ENCODE results near the gene CCHCR1.
A peak's percentile ranks its signal among the peaks of the same experiment; 100 is the strongest.
"Not testable (repeated sequence)": the region's sequence is repeated elsewhere in the genome, so short reads cannot be mapped to it uniquely, and the experiment has no call there.

Gene CCHCR1, protein sequence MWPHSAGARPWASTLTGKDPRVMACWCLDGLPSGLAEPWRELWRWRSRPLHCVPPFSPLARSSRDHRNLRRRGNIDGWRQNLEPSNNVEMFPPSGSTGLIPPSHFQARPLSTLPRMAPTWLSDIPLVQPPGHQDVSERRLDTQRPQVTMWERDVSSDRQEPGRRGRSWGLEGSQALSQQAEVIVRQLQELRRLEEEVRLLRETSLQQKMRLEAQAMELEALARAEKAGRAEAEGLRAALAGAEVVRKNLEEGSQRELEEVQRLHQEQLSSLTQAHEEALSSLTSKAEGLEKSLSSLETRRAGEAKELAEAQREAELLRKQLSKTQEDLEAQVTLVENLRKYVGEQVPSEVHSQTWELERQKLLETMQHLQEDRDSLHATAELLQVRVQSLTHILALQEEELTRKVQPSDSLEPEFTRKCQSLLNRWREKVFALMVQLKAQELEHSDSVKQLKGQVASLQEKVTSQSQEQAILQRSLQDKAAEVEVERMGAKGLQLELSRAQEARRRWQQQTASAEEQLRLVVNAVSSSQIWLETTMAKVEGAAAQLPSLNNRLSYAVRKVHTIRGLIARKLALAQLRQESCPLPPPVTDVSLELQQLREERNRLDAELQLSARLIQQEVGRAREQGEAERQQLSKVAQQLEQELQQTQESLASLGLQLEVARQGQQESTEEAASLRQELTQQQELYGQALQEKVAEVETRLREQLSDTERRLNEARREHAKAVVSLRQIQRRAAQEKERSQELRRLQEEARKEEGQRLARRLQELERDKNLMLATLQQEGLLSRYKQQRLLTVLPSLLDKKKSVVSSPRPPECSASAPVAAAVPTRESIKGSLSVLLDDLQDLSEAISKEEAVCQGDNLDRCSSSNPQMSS
- total RNA-seq, result 10.2 to 33.8 (median 17.7) reads per million in 9 experiments

DNA sequence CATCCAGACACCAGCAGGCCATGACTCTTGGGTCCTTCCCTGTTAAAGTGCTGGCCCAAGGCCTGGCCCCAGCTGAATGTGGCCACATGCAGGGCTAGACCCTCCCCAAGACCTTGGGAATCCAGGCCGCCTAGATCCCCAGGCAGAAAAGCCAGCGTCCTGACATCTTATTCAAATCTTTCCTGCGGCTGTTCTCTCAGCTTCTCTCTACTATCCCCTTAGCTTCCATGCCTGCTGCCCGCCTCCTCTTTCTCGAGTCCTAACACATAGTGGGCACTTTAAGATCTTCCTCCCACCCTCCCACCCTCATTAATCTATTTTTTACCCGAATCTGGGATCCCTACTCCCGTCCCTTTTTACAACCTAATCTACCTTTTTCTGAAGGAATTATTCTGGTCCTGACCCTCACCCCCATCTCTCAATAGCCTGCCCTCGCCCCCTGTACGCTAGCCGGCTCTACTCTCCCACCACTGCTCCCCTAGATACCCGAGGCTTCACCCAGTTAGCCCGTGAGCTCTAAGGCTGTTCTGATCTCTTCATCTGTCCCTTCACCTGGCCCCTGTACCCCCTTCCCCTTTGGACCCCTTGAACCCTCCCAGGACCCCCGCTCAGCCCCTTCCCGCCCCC is at the start of gene CCHCR1:
Gene CCHCR1, minus strand, starts transcription at position 290 of the 627 bp plus-strand sequence. Its CDS starts 202 bp downstream, at position 88.
- peaks cover 15 to 27% of the 10 kb centered on the region in 2 donors for H3K4me1 Mint-ChIP-seq (ENCODE audit: low read depth in 2 of 2)
- DNase-seq (no peak), ATAC-seq (replicated peaks) (peak; percentile 35)
- H3K27me3 Mint-ChIP-seq, result no peaks in the 10 kb centered on the region
- H3K4me3 Mint-ChIP-seq, result peak within 1 kb of the TSS; percentile 84 to 87
- H3K27ac Mint-ChIP-seq, result peak within 1 kb of the TSS; percentile 85 to 93
- H3K9me3 Mint-ChIP-seq, result no peaks in the 10 kb centered on the region
- peaks cover 13% of the 10 kb centered on the region for H3K36me3 Mint-ChIP-seq (ENCODE audit: insufficient read depth)

DNA sequence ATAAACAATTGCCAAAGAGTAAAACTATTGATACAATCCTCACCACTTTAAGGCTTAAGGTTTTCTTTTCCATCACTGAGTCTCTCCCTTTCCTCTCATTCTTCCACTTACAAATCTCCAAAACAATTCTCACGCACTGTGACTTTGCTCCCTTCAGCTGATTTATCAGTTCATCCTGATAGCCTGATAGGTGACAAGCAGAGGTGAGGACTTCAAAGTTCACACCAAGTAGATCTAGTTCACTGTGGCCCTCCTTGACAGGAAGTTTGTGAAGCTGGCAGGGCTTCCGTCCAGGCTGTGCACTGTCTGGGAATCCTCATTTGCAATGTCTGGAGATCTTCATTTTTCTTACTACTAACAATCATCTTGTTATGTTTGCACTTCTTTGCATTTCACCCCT is 48.0 kb upstream of the CCHCR1 start:
- Mint-ChIP-seq H3K9me3 (no peaks in the 10 kb centered on the region), H3K4me1 (ENCODE audit: low read depth in 2 of 2) (peaks cover 35 to 44% of the 10 kb centered on the region in 2 donors), H3K4me3 (peak overlapping the region; percentile 16 to 56), H3K27ac (peak overlapping the region; percentile 26 to 64), H3K27me3 (no peaks in the 10 kb centered on the region), H3K36me3 (ENCODE audit: insufficient read depth) (peaks cover 3% of the 10 kb centered on the region)
- DNase-seq (no peak), ATAC-seq (replicated peaks) (no peak)

DNA sequence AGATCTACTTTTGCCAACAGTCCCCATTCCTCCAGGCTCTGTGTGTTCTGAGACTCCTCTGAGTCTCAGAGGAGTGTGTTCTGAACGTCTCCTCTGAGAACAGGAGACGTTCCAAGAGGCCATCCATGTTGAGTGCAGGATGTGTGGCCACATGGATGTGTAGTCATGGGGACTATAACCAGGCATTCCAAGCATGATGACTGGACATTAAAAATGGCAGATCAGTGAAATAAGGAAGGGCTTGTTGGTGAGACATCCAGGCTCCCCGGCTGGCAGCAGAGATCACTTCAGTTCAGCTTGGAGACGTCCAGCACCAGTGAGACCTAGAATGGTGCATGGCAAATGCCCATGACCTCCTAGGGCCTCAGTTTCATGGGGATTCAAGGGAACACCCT is 47.1 kb upstream of the CCHCR1 start:
- Mint-ChIP-seq H3K36me3 (ENCODE audit: insufficient read depth) (peaks cover 3% of the 10 kb centered on the region), H3K4me3 (peak overlapping the region; percentile 82 to 86), H3K27me3 (no peaks in the 10 kb centered on the region), H3K27ac (peak overlapping the region; percentile 96 to 97), H3K4me1 (ENCODE audit: low read depth in 2 of 2) (peaks cover 37 to 46% of the 10 kb centered on the region in 2 donors), H3K9me3 (no peaks in the 10 kb centered on the region)
- no peak for ATAC-seq (replicated peaks)
- DNase-seq, result no peak

GRCh38 chr6:31203345-31203979 is 45.9 kb upstream of the CCHCR1 start:
- Mint-ChIP-seq H3K27ac (peak overlapping the region; percentile 96 to 97), H3K27me3 (no peaks in the 10 kb centered on the region), H3K4me3 (peak overlapping the region; percentile 82 to 86), H3K36me3 (ENCODE audit: insufficient read depth) (peaks cover 3% of the 10 kb centered on the region), H3K9me3 (no peaks in the 10 kb centered on the region), H3K4me1 (ENCODE audit: low read depth in 2 of 2) (peaks cover 44 to 58% of the 10 kb centered on the region in 2 donors)
- DNase-seq, result peak; percentile 50 to 65 (median 53)
- ATAC-seq (replicated peaks), result peak; percentile 78

- H3K4me1 Mint-ChIP-seq (ENCODE audit: low read depth in 2 of 2), result peaks cover 47 to 61% of the 10 kb centered on the region in 2 donors
- DNase-seq (no peak), ATAC-seq (replicated peaks) (no peak)
- H3K27ac Mint-ChIP-seq, result peak overlapping the region; percentile 96 to 97
- H3K36me3 Mint-ChIP-seq (ENCODE audit: insufficient read depth), result peaks cover 12% of the 10 kb centered on the region
- no peaks in the 10 kb centered on the region for H3K27me3 Mint-ChIP-seq
- no peaks in the 10 kb centered on the region for H3K9me3 Mint-ChIP-seq
- peak overlapping the region; percentile 82 to 86 for H3K4me3 Mint-ChIP-seq
Observed at GRCh38 chr6:31202259-31203166, 44.9 kb upstream of the CCHCR1 start.

DNA sequence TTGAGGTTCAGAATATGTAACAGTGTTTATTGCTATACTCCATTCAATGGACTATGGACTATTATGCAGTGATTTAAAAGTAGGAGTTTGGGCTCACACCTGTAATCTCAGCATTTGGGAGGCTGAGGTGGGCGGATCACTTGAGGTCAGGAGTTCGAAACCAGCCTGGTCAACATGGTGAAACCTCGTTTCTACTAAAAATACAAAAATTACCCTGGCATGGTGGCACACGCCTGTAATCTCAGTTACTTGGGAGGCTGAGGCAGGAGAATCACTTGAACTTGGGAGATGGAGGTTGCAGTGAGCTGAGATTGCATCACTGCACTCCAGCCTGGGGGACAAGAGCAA is 41.5 kb upstream of the CCHCR1 start:
- Mint-ChIP-seq H3K27ac (peak overlapping the region; percentile 97 to 100), H3K36me3 (ENCODE audit: insufficient read depth) (peaks cover 30% of the 10 kb centered on the region), H3K4me1 (ENCODE audit: low read depth in 2 of 2) (peaks cover 54 to 66% of the 10 kb centered on the region in 2 donors), H3K4me3 (peak overlapping the region; percentile 76 to 85)
- not testable (repeated sequence) for ATAC-seq (replicated peaks); H3K9me3 Mint-ChIP-seq; DNase-seq; H3K27me3 Mint-ChIP-seq

DNA sequence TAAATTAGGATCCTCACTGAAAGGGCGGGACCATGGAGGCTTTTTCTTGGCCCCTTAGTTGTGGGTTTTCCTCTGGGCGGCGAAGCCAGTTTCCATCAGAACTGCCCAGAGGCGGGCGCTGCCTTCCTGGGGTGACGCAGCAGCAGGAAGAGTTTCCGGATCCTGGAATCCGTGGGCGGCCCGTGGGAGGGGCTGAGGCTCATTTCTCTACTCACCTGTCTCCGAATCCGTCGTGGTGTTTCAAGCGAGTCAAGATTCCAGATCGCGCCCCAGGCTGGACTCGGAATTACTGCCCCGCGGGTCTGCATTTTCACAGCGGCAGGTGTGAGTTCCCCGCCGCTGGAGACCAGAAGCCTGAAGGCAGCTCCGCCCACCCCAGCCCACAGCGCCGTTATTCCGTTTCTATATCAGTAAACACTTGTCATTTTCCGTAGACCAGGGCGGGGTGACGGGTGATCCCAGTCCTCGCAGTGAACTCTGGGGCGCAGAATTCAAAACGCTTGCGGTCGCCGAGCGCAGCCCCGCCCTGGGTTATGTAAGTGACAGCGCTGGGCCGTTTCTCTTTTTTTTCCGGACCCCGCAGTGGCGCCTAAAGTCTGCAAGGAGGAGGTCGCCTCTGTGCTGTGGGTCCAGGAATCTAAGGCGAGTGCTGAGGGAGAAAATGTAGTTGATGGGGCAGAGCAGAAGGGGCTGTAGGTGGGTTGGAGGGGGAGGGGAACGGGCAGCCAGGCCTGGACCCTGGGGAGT is 40.1 kb upstream of the CCHCR1 start:
- H3K9me3 Mint-ChIP-seq, result no peaks in the 10 kb centered on the region
- no peaks in the 10 kb centered on the region for H3K27me3 Mint-ChIP-seq
- H3K36me3 Mint-ChIP-seq (ENCODE audit: insufficient read depth), result peaks cover 31% of the 10 kb centered on the region
- peak overlapping the region; percentile 97 to 100 for H3K27ac Mint-ChIP-seq
- H3K4me1 Mint-ChIP-seq (ENCODE audit: low read depth in 2 of 2), result peaks cover 46 to 53% of the 10 kb centered on the region in 2 donors
- peak; percentile 90 to 93 (median 93) for DNase-seq
- peak; percentile 81 for ATAC-seq (replicated peaks)
- peak overlapping the region; percentile 76 to 85 for H3K4me3 Mint-ChIP-seq

DNA sequence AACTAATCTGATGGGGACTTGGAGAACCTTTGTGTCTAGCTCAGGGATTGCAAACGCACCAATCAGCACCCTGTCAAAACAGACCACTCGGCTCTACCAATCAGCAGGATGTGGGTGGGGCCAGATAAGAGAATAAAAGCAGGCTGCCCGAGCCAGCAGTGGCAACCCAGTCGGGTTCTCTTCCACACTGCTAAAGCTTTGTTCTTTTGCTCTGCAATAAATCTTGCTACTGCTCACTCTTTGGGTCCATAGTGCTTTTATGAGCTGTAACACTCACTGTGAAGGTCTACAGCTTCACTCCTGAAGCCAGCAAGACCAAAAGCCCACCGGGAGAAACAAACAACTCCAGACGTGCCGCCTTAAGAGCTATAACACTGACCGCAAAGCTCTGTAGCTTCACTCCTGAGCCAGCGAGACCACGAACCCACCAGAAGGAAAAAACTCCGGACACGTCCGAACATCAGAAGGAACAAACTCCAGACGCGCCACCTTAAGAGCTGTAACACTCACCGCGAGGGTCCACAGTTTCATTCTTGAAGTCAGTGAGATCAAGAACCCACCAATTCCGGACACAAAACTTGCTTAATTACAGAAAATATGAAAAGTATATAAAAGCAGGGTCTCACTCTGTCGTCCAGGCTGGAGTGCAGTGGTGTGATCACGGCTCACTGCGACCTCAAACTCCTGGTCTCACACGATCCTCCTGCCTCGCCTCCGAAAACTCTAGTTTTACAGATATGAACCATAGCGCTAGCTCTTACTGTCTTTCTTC is 38.8 kb upstream of the CCHCR1 start:
- not testable (repeated sequence) for H3K9me3 Mint-ChIP-seq; H3K27me3 Mint-ChIP-seq; ATAC-seq (replicated peaks); DNase-seq
- H3K4me1 Mint-ChIP-seq (ENCODE audit: low read depth in 2 of 2), result peaks cover 36 to 42% of the 10 kb centered on the region in 2 donors
- peak overlapping the region; percentile 97 to 100 for H3K27ac Mint-ChIP-seq
- H3K36me3 Mint-ChIP-seq (ENCODE audit: insufficient read depth), result peaks cover 31% of the 10 kb centered on the region
- peak overlapping the region; percentile 76 to 85 for H3K4me3 Mint-ChIP-seq

DNA sequence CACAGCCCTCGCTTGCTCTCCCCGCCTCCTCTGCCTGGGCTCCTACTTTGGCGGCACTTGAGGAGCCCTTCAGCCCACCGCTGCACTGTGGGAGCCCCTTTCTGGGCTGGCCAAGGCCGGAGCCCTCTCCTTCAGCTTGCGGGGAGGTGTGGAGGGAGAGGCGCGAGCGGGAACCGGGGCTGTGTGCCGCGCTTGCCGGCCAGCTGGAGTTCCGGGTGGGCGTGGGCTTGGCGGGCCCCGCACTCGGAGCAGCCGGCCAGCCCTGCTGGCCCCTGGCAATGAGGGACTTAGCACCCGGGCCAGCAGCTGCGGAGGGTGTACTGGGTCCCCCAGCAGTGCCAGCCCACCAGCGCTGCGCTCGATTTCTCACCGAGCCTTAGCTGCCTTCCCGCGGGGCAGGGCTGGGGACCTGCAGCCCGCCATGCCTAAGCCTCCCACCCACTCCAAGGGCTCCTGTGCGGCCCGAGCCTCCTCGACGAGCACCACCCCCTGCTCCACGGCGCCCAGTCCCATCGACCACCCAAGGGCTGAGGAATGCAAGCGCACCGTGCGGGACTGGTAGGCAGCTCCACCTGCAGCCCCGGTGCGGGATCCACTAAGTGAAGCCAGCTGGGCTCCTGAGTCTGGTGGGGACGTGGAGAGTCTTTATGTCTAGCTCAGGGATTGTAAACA is 37.8 kb upstream of the CCHCR1 start:
- not testable (repeated sequence) for H3K27ac Mint-ChIP-seq; H3K27me3 Mint-ChIP-seq; ATAC-seq (replicated peaks); H3K9me3 Mint-ChIP-seq; DNase-seq
- Mint-ChIP-seq H3K36me3 (ENCODE audit: insufficient read depth) (peaks cover 31% of the 10 kb centered on the region), H3K4me1 (ENCODE audit: low read depth in 2 of 2) (peaks cover 31 to 37% of the 10 kb centered on the region in 2 donors), H3K4me3 (peak overlapping the region in 1 of 2 donors; percentile 85)

- Mint-ChIP-seq H3K4me3 (peak overlapping the region; percentile 10 to 43), H3K36me3 (ENCODE audit: insufficient read depth) (peaks cover 31% of the 10 kb centered on the region), H3K9me3 (no peaks in the 10 kb centered on the region), H3K27ac (peak overlapping the region; percentile 68 to 71), H3K4me1 (ENCODE audit: low read depth in 2 of 2) (peaks cover 25 to 28% of the 10 kb centered on the region in 2 donors), H3K27me3 (no peaks in the 10 kb centered on the region)
- ATAC-seq (replicated peaks) (no peak), DNase-seq (no peak)
Observed at GRCh38 chr6:31194061-31194834, 36.6 kb upstream of the CCHCR1 start.
